GM13976 (cell line): ENCODE data around the gene ITGA11.

Source experiments
- DNase-seq: peaks from one replicate; pipeline ENCODE4 v3.0.0; 2012; ENCODE audit warnings: low spot score
- in situ Hi-C: fragments of 300-500 bp; cut with MboI; formaldehyde crosslinking; loops from one replicate; pipeline ENCODE4 v1.12.0; 2022; ENCODE audit warnings: low sequenced_read_pairs, mixed read lengths, inconsistent platforms; ENCODE audit not compliant: unreplicated experiment
- TF ChIP-seq, protein P1 (sequence below): IDR thresholded peaks from 2 replicates; pipeline ENCODE4 v1.5.1; 2012; ENCODE audit warnings: borderline replicate concordance, mild to moderate bottlenecking; ENCODE audit not compliant: insufficient read depth; ENCODE audit errors: extremely low read depth, missing control alignments, control extremely low read depth

Gene ITGA11

DNA sequence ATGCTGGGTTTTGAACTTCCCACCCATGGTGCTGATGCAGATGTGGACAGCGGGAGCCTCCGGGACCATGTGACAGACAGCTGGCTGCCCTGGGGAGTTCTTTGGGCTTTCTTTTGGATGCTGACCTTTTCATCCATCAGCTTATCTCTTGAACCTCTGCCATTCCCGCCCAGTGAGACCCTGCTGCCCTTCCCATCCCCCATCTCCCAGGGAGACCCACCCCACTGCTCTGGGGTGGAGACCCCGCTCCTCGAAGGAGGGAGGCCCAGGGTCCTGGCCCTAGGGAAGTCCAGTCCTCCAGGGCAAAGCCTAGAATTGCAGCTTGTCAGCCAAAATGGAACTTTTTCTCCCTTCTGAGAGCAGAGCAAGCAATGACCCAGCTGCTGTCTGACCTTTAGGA is 64.0 kb downstream of the ITGA11 start:
- TF ChIP-seq, protein P1, sequence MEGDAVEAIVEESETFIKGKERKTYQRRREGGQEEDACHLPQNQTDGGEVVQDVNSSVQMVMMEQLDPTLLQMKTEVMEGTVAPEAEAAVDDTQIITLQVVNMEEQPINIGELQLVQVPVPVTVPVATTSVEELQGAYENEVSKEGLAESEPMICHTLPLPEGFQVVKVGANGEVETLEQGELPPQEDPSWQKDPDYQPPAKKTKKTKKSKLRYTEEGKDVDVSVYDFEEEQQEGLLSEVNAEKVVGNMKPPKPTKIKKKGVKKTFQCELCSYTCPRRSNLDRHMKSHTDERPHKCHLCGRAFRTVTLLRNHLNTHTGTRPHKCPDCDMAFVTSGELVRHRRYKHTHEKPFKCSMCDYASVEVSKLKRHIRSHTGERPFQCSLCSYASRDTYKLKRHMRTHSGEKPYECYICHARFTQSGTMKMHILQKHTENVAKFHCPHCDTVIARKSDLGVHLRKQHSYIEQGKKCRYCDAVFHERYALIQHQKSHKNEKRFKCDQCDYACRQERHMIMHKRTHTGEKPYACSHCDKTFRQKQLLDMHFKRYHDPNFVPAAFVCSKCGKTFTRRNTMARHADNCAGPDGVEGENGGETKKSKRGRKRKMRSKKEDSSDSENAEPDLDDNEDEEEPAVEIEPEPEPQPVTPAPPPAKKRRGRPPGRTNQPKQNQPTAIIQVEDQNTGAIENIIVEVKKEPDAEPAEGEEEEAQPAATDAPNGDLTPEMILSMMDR: no peak
- no peak for DNase-seq
- in situ Hi-C loops: no loop called here

DNA sequence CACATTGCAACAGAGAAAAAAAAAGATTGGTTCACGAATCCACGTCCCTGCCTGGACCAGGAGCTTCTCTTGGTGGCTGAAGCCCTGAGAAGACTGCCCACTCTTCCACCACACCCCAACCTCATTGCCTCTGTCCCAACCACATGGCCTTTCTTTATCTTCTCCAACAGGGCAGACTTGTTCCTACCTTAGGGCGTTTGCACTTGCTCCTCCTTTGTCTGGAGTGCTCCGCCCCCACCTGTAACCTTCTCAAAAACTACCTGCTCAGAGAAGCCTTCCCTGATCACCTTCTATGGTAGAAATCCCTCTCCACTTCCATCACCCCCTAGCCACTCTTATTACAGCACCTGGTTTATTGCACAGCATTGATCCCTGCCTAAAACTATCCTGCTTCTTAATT is 64.7 kb downstream of the ITGA11 start:
- TF ChIP-seq, protein P1: no peak
- DNase-seq: no peak
- in situ Hi-C loops: no loop called here

DNA sequence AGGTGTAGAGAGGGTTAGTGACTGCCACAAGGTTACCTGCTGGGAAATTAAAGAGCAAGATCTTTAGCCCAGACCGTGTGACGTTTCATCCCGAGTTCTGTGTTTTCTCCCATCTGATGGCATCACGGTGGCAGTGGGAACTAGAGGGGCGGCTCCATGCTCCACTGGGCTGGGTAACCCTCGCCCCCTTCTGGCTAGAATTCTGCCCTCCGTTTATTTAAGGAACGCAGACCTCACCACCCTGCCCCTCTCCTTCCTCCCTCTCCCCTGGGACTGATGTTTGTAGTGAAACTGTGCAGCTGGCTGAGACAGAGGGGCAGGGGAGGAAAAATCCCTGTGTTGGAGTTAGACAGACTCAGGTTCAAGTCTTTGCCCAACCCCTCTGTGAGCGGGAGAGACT is 65.6 kb downstream of the ITGA11 start:
- no peak for DNase-seq
- in situ Hi-C loops: no loop called here
- TF ChIP-seq, protein P1: no peak

DNA sequence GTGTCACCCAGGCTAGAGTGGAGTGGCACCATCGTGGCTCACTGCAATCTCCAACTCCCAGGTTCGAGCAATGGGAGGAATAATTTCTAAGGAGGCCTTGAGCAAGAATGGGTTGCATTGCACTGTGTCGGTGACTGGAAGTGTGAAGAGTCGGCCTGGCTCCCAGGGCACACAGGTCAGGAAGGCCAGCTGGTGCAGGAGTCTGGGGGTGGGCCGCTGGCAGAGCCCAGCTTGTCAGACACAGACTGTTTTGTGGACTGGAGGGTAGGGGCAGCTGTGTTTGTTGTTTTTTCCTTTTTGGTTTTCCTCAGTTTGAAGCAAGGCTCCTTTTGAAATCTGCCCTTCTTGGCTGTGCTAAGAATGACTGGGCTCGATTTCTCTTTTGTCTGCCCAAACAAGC is 66.2 kb downstream of the ITGA11 start:
- DNase-seq: no peak
- TF ChIP-seq, protein P1: no peak
- in situ Hi-C loops: no loop called here

GRCh38 chr15:68365140-68365745 is 66.7 kb downstream of the ITGA11 start:
- no peak for DNase-seq
- in situ Hi-C loops: no loop called here
- TF ChIP-seq, protein P1: no peak

DNA sequence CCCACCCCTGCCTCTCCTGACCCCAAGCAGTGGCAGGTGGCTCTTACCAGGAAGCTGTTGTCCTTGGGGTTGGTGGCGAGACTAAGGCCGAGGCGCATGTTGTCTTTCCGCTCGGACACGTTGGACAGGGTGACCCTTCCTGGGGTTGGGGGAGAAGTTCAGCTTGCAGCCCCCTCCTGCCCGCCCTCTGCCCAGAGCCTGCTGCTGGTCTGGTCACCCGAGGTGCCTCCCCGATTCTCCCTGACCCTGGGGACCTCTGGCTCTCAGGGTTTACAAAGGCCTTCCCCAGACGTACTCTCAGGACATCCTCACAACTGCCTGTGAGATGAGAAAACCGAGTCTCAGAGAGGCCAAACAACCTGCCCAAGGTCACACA is 67.3 kb downstream of the ITGA11 start:
- in situ Hi-C loops: no loop called here
- DNase-seq: no peak
- TF ChIP-seq, protein P1: no peak
